GM11168 (cell line): ENCODE results near the gene STK32C.

ENCODE experiments used
- in situ Hi-C: fragments of 300-500 bp; cut with MboI; formaldehyde crosslinking; loops from one replicate; pipeline ENCODE4 v1.12.0; 2022; ENCODE audit warnings: low sequenced_read_pairs; ENCODE audit not compliant: unreplicated experiment

Gene STK32C

GRCh38 chr10:132237871-132238270, 69.9 kb downstream of the STK32C start:
- in situ Hi-C loops, result no loop called here

GRCh38 chr10:132237396-132237795, 70.4 kb downstream of the STK32C start:
- in situ Hi-C loops, result no loop called here

- in situ Hi-C loops, result no loop called here
These were observed 70.9 kb downstream of the STK32C start for GRCh38 chr10:132236881-132237280.

GRCh38 chr10:132236161-132236560, 71.6 kb downstream of the STK32C start:
- in situ Hi-C loops, result no loop called here

- in situ Hi-C loops, result no loop called here
These were observed 72.9 kb downstream of the STK32C start for GRCh38 chr10:132234860-132235259.

- in situ Hi-C loops, result no loop called here
These were observed 74.2 kb downstream of the STK32C start for GRCh38 chr10:132233501-132234085.

GRCh38 chr10:132232981-132233380, 74.8 kb downstream of the STK32C start:
- in situ Hi-C loops, result no loop called here

- in situ Hi-C loops, result no loop called here
These were observed 75.5 kb downstream of the STK32C start for GRCh38 chr10:132232023-132232951.

- in situ Hi-C loops, result no loop called here
These were observed 76.1 kb downstream of the STK32C start for GRCh38 chr10:132231656-132232022.

GRCh38 chr10:132230557-132231210, 77.1 kb downstream of the STK32C start:
- in situ Hi-C loops, result no loop called here

GRCh38 chr10:132229834-132230556, 77.8 kb downstream of the STK32C start:
- in situ Hi-C loops, result no loop called here

GRCh38 chr10:132229096-132229495, 78.7 kb downstream of the STK32C start:
- in situ Hi-C loops, result no loop called here

GRCh38 chr10:132228616-132229015, 79.1 kb downstream of the STK32C start:
- in situ Hi-C loops, result no loop called here

GRCh38 chr10:132227851-132228390, 79.8 kb downstream of the STK32C start:
- in situ Hi-C loops, result no loop called here

- in situ Hi-C loops, result no loop called here
These were observed 81.0 kb downstream of the STK32C start for GRCh38 chr10:132226586-132227405.

- in situ Hi-C loops, result no loop called here
These were observed 81.9 kb downstream of the STK32C start for GRCh38 chr10:132225849-132226205.

GRCh38 chr10:132225073-132225848, 82.5 kb downstream of the STK32C start:
- in situ Hi-C loops, result no loop called here

- in situ Hi-C loops, result no loop called here
These were observed 83.2 kb downstream of the STK32C start for GRCh38 chr10:132224343-132225072.
